Common myeloid progenitor, CD34-positive (primary cell): ENCODE data around the gene SLC47A1.
A peak's percentile ranks its signal among the peaks of the same experiment; 100 is the strongest.

ENCODE experiments used
- CTCF ChIA-PET: fragments of 350-600 bp; sonication (Branson Sonifier 250); formaldehyde crosslinking; loops from one replicate; lab custom pipeline; 2021; ENCODE audit warnings: antibody characterized with exemption; lab: Charles Lee
- POLR2A ChIA-PET: fragments of 350-600 bp; sonication (Branson Sonifier 250); formaldehyde crosslinking; loops from one replicate; lab custom pipeline; 2021; ENCODE audit warnings: antibody characterized with exemption; lab: Charles Lee
- DNase-seq, 3 donors: peaks; one replicate each; pipeline versions ENCODE4 v3.0.0 to v3.0.0-alpha.2; 2013
- H3K27ac ChIP-seq, 2 experiments: 1 replicate in 1 of 2; 2 replicates in 1 of 2; pipeline ENCODE4 v1.7.0; 2013; ENCODE audit warnings: inconsistent platforms in 2 of 2, low read length in 2 of 2, mild to moderate bottlenecking in 2 of 2, low read depth in 1 of 2, moderate library complexity in 1 of 2; ENCODE audit not compliant: severe bottlenecking in 2 of 2, insufficient read depth in 1 of 2, poor library complexity in 1 of 2
- H3K27me3 ChIP-seq, 5 experiments: replicated peaks in 2 of 5; 1 replicate in 3 of 5; 2 replicates in 2 of 5; pipeline versions ENCODE4 v1.6.1 to v1.7.0; 2013; ENCODE audit warnings: low read length in 4 of 5, mild to moderate bottlenecking in 2 of 5, moderate library complexity in 2 of 5, inconsistent platforms in 1 of 5; ENCODE audit not compliant: insufficient read depth in 5 of 5, control insufficient read depth in 4 of 5
- H3K36me3 ChIP-seq, 4 experiments: 1 replicate in 2 of 4; 2 replicates in 2 of 4; pipeline versions ENCODE4 v1.6.1 to v1.7.0; 2013; ENCODE audit warnings: low read length in 3 of 4, control low read depth in 1 of 4, mild to moderate bottlenecking in 1 of 4; ENCODE audit not compliant: control insufficient read depth in 4 of 4, insufficient read depth in 4 of 4
- H3K4me1 ChIP-seq, 4 experiments: 1 replicate in 3 of 4; 2 replicates in 1 of 4; pipeline versions ENCODE4 v1.6.1 to v1.7.1; 2013; ENCODE audit warnings: low read length in 3 of 4, mild to moderate bottlenecking in 3 of 4, control low read depth in 1 of 4, inconsistent platforms in 1 of 4, moderate library complexity in 1 of 4; ENCODE audit not compliant: control insufficient read depth in 4 of 4, insufficient read depth in 4 of 4; ENCODE audit errors: control extremely low read depth in 1 of 4
- H3K4me3 ChIP-seq, 7 experiments: 1 replicate in 4 of 7; 2 replicates in 3 of 7; pipeline versions ENCODE4 v1.5.1 to v1.7.0; 2013; ENCODE audit warnings: mild to moderate bottlenecking in 7 of 7, low read length in 6 of 7, moderate library complexity in 6 of 7, inconsistent platforms in 2 of 7, low read depth in 2 of 7, control low read depth in 1 of 7; ENCODE audit not compliant: insufficient read depth in 4 of 7, control insufficient read depth in 1 of 7; ENCODE audit errors: extremely low read depth in 1 of 7
- H3K9me3 ChIP-seq, 5 experiments: 1 replicate in 4 of 5; 2 replicates in 1 of 5; pipeline versions ENCODE4 v1.6.1 to v1.7.1; 2013; ENCODE audit warnings: low read length in 4 of 5, mild to moderate bottlenecking in 2 of 5, inconsistent platforms in 1 of 5, low read depth in 1 of 5, moderate library complexity in 1 of 5; ENCODE audit not compliant: control insufficient read depth in 4 of 5, insufficient read depth in 2 of 5; ENCODE audit errors: control extremely low read depth in 1 of 5
- WGBS: methylation state at CpG from one replicate; pipeline ENCODE4 v1.1.5; 2013; ENCODE audit not compliant: insufficient coverage; 5-methylcytosine and 5-hydroxymethylcytosine counted together

SLC47A1 gene

GRCh38 chr17:19544366-19544765 is 10.7 kb downstream of the SLC47A1 start:
- no peaks in the 10 kb centered on the region for H3K9me3 ChIP-seq
- H3K36me3 ChIP-seq, result no peaks in the 10 kb centered on the region
- H3K27me3 ChIP-seq, result no peaks in the 10 kb centered on the region
- POLR2A ChIA-PET, result no interaction called here
- 100% methylated on average over 8 of the region's 8 CpGs for WGBS
- H3K4me3 ChIP-seq, result no peak overlapping the region
- CTCF ChIA-PET, result no interaction called here
- DNase-seq, result no peak
- H3K27ac ChIP-seq, result no peak overlapping the region
- peaks cover 0 to 10% (median 6%) of the 10 kb centered on the region in 4 experiments for H3K4me1 ChIP-seq

- Histone ChIP-seq H3K4me1 (peaks cover 0 to 10% (median 6%) of the 10 kb centered on the region in 4 experiments), H3K27me3 (no peaks in the 10 kb centered on the region), H3K9me3 (no peaks in the 10 kb centered on the region), H3K4me3 (no peak overlapping the region), H3K27ac (no peak overlapping the region), H3K36me3 (no peaks in the 10 kb centered on the region)
- peak; percentile 62 to 85 (median 81) for DNase-seq
- ChIA-PET CTCF (interaction anchor here (0.8 to 2.0 kb wide), 8 partner anchors 9 to 219 kb away, joined by 3 to 7 read pairs (median 4); no protein-coding TSS in a partner anchor), POLR2A (interaction anchor here (1.3 kb wide), 1 partner anchor 10 kb away, joined by 3 read pairs; no protein-coding TSS in a partner anchor)
- 36% methylated on average over 5 of the region's 6 CpGs for WGBS
Observed at GRCh38 chr17:19546289-19547065, 12.8 kb downstream of the SLC47A1 start.

GRCh38 chr17:19549746-19550623 is 16.3 kb downstream of the SLC47A1 start:
- H3K27ac ChIP-seq, result no peak overlapping the region
- H3K9me3 ChIP-seq, result no peaks in the 10 kb centered on the region
- peaks cover 0 to 10% (median 6%) of the 10 kb centered on the region in 4 experiments for H3K4me1 ChIP-seq
- WGBS, result 100% methylated on average over 6 of the region's 7 CpGs
- DNase-seq, result no peak
- no peak overlapping the region for H3K4me3 ChIP-seq
- POLR2A ChIA-PET, result no interaction called here
- CTCF ChIA-PET, result interaction anchor here (1.0 to 2.3 kb wide), 3 partner anchors 9 to 187 kb away, joined by 3 to 8 read pairs (median 3); no protein-coding TSS in a partner anchor
- no peaks in the 10 kb centered on the region for H3K36me3 ChIP-seq
- H3K27me3 ChIP-seq, result peaks cover 0 to 4% (median 2%) of the 10 kb centered on the region in 5 experiments

GRCh38 chr17:19551165-19551564 is 17.5 kb downstream of the SLC47A1 start:
- Histone ChIP-seq H3K27me3 (peaks cover 0 to 7% (median 3%) of the 10 kb centered on the region in 5 experiments), H3K27ac (no peak overlapping the region), H3K4me1 (peaks cover 0 to 9% (median 6%) of the 10 kb centered on the region in 4 experiments), H3K9me3 (no peaks in the 10 kb centered on the region), H3K4me3 (no peak overlapping the region), H3K36me3 (no peaks in the 10 kb centered on the region)
- ChIA-PET POLR2A (no interaction called here), CTCF (interaction anchor here (0.6 to 0.9 kb wide), 2 partner anchors 17 to 62 kb away, joined by 3 read pairs; no protein-coding TSS in a partner anchor)
- DNase-seq, result no peak
- WGBS, result 100% methylated on average over 5 of the region's 5 CpGs

- Histone ChIP-seq H3K4me1 (peaks cover 0 to 4% (median 3%) of the 10 kb centered on the region in 4 experiments), H3K9me3 (no peaks in the 10 kb centered on the region), H3K27me3 (peaks cover 0 to 7% (median 3%) of the 10 kb centered on the region in 5 experiments), H3K4me3 (no peak overlapping the region), H3K36me3 (no peaks in the 10 kb centered on the region), H3K27ac (no peak overlapping the region)
- WGBS, result 92% methylated on average over 5 of the region's 9 CpGs
- ChIA-PET POLR2A (no interaction called here), CTCF (interaction anchor here (0.6 to 0.9 kb wide), 2 partner anchors 16 to 61 kb away, joined by 3 read pairs; no protein-coding TSS in a partner anchor)
- DNase-seq, result no peak
Observed at GRCh38 chr17:19551591-19552148, 18.0 kb downstream of the SLC47A1 start.

GRCh38 chr17:19553036-19553435 is 19.4 kb downstream of the SLC47A1 start:
- CTCF ChIA-PET, result no interaction called here
- H3K27me3 ChIP-seq, result peaks cover 0 to 7% (median 3%) of the 10 kb centered on the region in 5 experiments
- WGBS, result 90% methylated on average over 8 of the region's 8 CpGs
- no peak overlapping the region for H3K27ac ChIP-seq
- POLR2A ChIA-PET, result no interaction called here
- DNase-seq, result no peak
- H3K36me3 ChIP-seq, result no peaks in the 10 kb centered on the region
- H3K4me1 ChIP-seq, result no peaks in the 10 kb centered on the region
- H3K9me3 ChIP-seq, result peaks cover 0 to 2% (median 0%) of the 10 kb centered on the region in 5 experiments
- H3K4me3 ChIP-seq, result no peak overlapping the region
